HG03439 (cell line): ENCODE data around the gene GLCE.
"Not testable (repeated sequence)": the region's sequence is repeated elsewhere in the genome, so short reads cannot be mapped to it uniquely, and the experiment has no call there.

Experiments used
- ATAC-seq: cut with Tn5 transposase; IDR thresholded peaks from one replicate; pipeline ENCODE4 v1.9.1; 2021; ENCODE audit warnings: mild to moderate bottlenecking, moderate library complexity; ENCODE audit not compliant: unreplicated experiment

The GLCE gene

GRCh38 chr15:69135499-69135898, 24.9 kb upstream of the GLCE start:
- no peak for ATAC-seq

- ATAC-seq: no peak
Measured at GRCh38 chr15:69138963-69139362, 21.5 kb upstream of the GLCE start.

GRCh38 chr15:69140306-69140705, 20.1 kb upstream of the GLCE start:
- no peak for ATAC-seq

GRCh38 chr15:69141286-69141701, 19.1 kb upstream of the GLCE start:
- ATAC-seq: no peak

GRCh38 chr15:69141833-69142232, 18.6 kb upstream of the GLCE start:
- ATAC-seq: no peak

- no peak for ATAC-seq
Measured at GRCh38 chr15:69143756-69144436, 16.5 kb upstream of the GLCE start.

GRCh38 chr15:69144530-69144929, 15.9 kb upstream of the GLCE start:
- ATAC-seq: no peak

GRCh38 chr15:69145149-69145693, 15.2 kb upstream of the GLCE start:
- no peak for ATAC-seq

GRCh38 chr15:69145694-69146492, 14.5 kb upstream of the GLCE start:
- no peak for ATAC-seq

GRCh38 chr15:69146724-69147435, 13.6 kb upstream of the GLCE start:
- no peak for ATAC-seq

- ATAC-seq: no peak
Measured at GRCh38 chr15:69148465-69148864, 12.0 kb upstream of the GLCE start.

GRCh38 chr15:69149163-69149562, 11.3 kb upstream of the GLCE start:
- ATAC-seq: no peak

- ATAC-seq: no peak
Measured at GRCh38 chr15:69149803-69150202, 10.6 kb upstream of the GLCE start.

- ATAC-seq: no peak
Measured at GRCh38 chr15:69150336-69150735, 10.1 kb upstream of the GLCE start.

GRCh38 chr15:69150841-69151240, 9.6 kb upstream of the GLCE start:
- no peak for ATAC-seq

- ATAC-seq: no peak
Measured at GRCh38 chr15:69153046-69153445, 7.4 kb upstream of the GLCE start.

GRCh38 chr15:69153587-69153986, 6.8 kb upstream of the GLCE start:
- not testable (repeated sequence) for ATAC-seq

GRCh38 chr15:69154078-69154477, 6.4 kb upstream of the GLCE start:
- no peak for ATAC-seq

GRCh38 chr15:69154684-69155083, 5.8 kb upstream of the GLCE start:
- no peak for ATAC-seq

- ATAC-seq: no peak
Measured at GRCh38 chr15:69156736-69157381, 3.6 kb upstream of the GLCE start.
